RWPE1 (cell line): ENCODE measurements around the gene MUC20.
"Not testable (repeated sequence)": the region's sequence is repeated elsewhere in the genome, so short reads cannot be mapped to it uniquely, and the experiment has no call there.

Experiments
- CTCF ChIA-PET: fragments of 350-600 bp; sonication (Branson Sonifier 250); formaldehyde crosslinking; extraction: SDS; loops from one replicate; lab custom pipeline; 2021; lab: Yijun Ruan, JAX
- POLR2A ChIA-PET: fragments of 400-600 bp; formaldehyde crosslinking; extraction: SDS; loops from one replicate; lab custom pipeline; 2020; ENCODE audit warnings: antibody characterized with exemption; ENCODE audit not compliant: low non-redundant PET; lab: Yijun Ruan, JAX
- DNase-seq: peaks from one replicate; pipeline ENCODE4 v3.0.0; 2012; ENCODE audit warnings: low spot score
- H3K27ac ChIP-seq: fragments of 450-650 bp; 2 replicates; pipeline ENCODE4 v1.5.1; 2017
- TF ChIP-seq, protein P1 (sequence below): fragments of 450-650 bp; conservative IDR thresholded peaks from 2 replicates; pipeline ENCODE4 v1.5.1; 2017; ENCODE audit warnings: low read depth, mild to moderate bottlenecking

The MUC20 gene

DNA sequence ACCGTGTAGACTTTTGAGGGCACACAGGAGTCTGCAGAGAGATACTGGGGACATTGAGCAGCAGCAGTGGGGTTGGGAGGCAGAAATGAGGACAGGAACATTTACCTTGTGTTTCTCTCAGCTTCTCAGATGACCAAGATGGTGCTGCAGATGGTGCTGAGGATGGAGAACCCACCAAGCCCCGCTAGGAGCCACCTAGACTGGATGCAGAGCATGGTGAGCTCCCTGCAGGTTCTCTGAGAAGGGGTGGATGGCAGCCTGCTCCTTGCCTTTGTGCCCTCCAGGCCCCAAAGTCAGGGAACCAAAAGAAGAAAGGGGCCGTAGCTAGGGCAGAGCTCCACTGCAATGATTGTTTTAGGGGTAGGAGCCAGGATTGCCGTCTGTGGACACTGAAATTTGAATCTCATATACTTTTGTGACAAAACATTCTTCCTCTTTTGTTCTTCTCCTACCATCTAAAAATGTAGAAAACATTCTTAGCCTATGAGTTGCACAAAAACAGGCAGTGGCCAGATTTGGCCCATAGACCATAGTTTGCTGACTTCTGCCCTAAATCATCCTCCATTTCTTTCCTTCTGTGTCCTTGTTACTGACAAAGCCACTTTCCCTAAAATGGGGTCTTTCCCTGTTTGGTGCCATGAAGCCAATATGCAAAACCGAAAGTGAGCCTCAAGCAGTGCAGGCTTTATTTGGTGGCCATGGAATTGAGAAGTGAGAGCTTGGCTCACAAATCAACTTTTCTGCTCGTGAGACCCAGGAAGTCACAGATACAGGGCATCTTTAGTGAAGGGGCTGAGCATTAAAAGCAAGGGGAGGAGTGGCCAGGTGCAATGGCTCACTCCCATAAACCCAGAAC, 11.9 kb upstream of the MUC20 start:
- ChIA-PET CTCF (interaction anchor here (0.6 to 0.7 kb wide), 2 partner anchors 29 to 412 kb away, joined by 3 to 5 read pairs; no protein-coding TSS in a partner anchor), POLR2A (no interaction called here)
- TF ChIP-seq, protein P1, sequence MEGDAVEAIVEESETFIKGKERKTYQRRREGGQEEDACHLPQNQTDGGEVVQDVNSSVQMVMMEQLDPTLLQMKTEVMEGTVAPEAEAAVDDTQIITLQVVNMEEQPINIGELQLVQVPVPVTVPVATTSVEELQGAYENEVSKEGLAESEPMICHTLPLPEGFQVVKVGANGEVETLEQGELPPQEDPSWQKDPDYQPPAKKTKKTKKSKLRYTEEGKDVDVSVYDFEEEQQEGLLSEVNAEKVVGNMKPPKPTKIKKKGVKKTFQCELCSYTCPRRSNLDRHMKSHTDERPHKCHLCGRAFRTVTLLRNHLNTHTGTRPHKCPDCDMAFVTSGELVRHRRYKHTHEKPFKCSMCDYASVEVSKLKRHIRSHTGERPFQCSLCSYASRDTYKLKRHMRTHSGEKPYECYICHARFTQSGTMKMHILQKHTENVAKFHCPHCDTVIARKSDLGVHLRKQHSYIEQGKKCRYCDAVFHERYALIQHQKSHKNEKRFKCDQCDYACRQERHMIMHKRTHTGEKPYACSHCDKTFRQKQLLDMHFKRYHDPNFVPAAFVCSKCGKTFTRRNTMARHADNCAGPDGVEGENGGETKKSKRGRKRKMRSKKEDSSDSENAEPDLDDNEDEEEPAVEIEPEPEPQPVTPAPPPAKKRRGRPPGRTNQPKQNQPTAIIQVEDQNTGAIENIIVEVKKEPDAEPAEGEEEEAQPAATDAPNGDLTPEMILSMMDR: no peak
- DNase-seq: no peak
- no peak overlapping the region for H3K27ac ChIP-seq

DNA sequence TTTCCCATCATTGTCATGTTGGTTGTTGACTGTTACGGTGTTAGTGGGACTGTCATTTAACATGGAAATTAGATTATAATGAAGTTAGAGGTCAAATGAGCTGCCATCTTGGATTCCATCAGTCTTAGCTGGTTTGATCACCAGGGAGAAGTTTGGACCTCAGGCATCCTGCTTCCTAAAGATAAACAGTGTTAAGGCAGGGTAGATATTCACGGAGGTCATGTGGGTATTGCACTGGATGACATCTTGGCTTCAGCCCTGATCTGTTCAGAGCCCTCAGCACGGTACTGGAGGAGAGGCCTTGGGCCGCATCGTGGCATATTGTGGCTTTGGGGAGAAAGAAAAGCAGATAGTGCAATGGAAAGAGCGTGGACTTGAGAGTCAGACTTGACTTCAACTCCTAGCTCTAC, 11.1 kb upstream of the MUC20 start:
- TF ChIP-seq, protein P1: no peak
- no peak for DNase-seq
- POLR2A ChIA-PET: no interaction called here
- no peak overlapping the region for H3K27ac ChIP-seq
- CTCF ChIA-PET: interaction anchor here (0.7 kb wide), 1 partner anchor 412 kb away, joined by 5 read pairs; no protein-coding TSS in a partner anchor

- CTCF ChIA-PET, POLR2A ChIA-PET, DNase-seq, H3K27ac ChIP-seq: not testable (repeated sequence)
These were observed 10.5 kb upstream of the MUC20 start for GRCh38 chr3:195710126-195710905.

DNA sequence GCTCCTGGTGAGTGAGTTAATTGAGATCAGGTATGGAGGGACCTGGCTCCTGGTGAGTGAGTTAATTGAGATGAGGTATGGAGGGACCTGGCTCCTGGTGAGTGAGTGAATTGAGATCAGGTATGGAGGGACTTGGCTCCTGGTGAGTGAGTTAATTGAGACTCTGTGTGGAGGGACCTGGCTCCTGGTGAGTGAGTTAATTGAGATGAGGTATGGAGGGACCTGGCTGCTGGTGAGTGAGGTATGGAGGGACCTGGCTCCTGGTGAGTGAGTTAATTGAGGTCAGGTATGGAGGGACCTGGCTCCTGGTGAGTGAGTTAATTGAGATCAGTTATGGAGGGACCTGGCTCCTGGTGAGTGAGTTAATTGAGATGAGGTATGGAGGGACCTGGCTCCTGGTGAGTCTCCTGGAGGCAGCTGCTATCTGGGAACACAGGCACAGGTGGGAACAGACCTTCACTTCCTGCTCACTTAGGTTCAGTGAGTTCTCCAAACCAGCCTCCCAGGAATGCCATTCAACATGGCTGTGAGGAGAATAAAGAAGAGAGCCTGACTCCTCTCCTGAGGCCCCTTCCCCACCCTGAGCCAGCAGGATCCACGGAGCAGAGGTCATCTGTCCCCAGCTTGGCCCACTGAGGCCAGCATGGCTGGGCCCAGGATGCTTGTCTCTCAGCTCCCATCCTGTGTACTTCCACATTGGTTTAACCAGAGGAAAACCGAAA, 9.5 kb upstream of the MUC20 start:
- POLR2A ChIA-PET: not testable (repeated sequence)

GRCh38 chr3:195711813-195712534, 8.8 kb upstream of the MUC20 start:
- TF ChIP-seq, protein P1: no peak
- H3K27ac ChIP-seq: no peak overlapping the region
- CTCF ChIA-PET: interaction anchor here (0.6 kb wide), 1 partner anchor 41 kb away, joined by 3 read pairs; no protein-coding TSS in a partner anchor
- POLR2A ChIA-PET: no interaction called here
- DNase-seq: no peak

More for the DNA sequence above, 9.5 kb upstream of the MUC20 start:
- CTCF ChIA-PET: interaction anchor here (0.6 kb wide), 1 partner anchor 41 kb away, joined by 3 read pairs; no protein-coding TSS in a partner anchor
- H3K27ac ChIP-seq, DNase-seq: not testable (repeated sequence)

DNA sequence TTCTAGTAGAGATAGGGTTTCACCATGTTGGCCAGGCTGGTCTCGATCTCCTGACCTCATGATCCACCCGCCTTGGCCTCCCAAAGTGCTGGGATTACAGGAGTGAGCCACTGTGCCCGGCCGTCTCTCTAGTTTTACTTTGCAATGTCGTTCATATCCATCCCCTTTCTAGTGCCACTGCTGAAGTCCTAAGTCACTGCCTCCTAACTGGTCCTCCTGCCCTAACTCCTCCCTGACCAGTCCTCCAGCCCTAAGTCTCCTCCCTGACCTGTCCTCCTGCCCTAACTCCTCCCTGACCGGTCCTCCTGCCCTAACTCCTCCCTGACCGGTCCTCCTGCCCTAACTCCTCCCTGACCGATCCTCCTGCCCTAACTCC, 8.3 kb upstream of the MUC20 start:
- POLR2A ChIA-PET, CTCF ChIA-PET, H3K27ac ChIP-seq, DNase-seq: not testable (repeated sequence)

- DNase-seq, CTCF ChIA-PET, POLR2A ChIA-PET, H3K27ac ChIP-seq: not testable (repeated sequence)
These were observed 7.6 kb upstream of the MUC20 start for GRCh38 chr3:195713150-195713549.
